Choroid plexus epithelial cell (primary cell): Measurements from ENCODE around the gene CDAN1.
"Not testable (repeated sequence)": the region's sequence is repeated elsewhere in the genome, so short reads cannot be mapped to it uniquely, and the experiment has no call there.

Experiments used
- DNase-seq: peaks from one replicate; pipeline ENCODE4 v3.0.0-alpha.2; 2010; ENCODE audit warnings: low read depth
- H3K4me3 ChIP-seq: 2 replicates; pipeline ENCODE4 v1.5.1; 2011; ENCODE audit warnings: low read depth, mild to moderate bottlenecking, control low read depth, low read length, moderate library complexity
- TF ChIP-seq, protein P1 (sequence below): conservative IDR thresholded peaks from 2 replicates; pipeline ENCODE4 v1.5.1; 2011; ENCODE audit warnings: low read depth, mild to moderate bottlenecking, control low read depth, inconsistent platforms, low read length, moderate library complexity

CDAN1 gene

DNA sequence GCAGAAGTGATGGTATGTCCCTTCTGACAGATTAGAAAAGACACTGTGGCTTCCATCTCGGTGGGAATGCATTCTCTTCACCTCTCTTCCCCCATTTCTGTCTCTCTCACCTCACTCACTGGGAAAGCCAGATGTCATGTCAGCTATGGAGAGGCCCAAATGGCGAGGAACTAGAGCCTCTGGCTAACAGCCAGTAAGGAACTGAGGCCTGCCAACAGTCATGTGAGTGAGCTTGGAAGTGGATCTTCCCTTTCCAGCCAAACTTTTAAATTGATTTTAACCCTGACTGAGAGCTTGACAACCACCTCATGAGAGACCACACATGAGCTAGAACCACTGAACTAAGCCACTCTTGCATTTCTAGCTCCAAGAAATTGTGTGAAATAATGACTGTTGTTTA, 35.2 kb upstream of the CDAN1 start:
- TF ChIP-seq, protein P1, sequence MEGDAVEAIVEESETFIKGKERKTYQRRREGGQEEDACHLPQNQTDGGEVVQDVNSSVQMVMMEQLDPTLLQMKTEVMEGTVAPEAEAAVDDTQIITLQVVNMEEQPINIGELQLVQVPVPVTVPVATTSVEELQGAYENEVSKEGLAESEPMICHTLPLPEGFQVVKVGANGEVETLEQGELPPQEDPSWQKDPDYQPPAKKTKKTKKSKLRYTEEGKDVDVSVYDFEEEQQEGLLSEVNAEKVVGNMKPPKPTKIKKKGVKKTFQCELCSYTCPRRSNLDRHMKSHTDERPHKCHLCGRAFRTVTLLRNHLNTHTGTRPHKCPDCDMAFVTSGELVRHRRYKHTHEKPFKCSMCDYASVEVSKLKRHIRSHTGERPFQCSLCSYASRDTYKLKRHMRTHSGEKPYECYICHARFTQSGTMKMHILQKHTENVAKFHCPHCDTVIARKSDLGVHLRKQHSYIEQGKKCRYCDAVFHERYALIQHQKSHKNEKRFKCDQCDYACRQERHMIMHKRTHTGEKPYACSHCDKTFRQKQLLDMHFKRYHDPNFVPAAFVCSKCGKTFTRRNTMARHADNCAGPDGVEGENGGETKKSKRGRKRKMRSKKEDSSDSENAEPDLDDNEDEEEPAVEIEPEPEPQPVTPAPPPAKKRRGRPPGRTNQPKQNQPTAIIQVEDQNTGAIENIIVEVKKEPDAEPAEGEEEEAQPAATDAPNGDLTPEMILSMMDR, result no peak
- no peak overlapping the region for H3K4me3 ChIP-seq
- no peak for DNase-seq

DNA sequence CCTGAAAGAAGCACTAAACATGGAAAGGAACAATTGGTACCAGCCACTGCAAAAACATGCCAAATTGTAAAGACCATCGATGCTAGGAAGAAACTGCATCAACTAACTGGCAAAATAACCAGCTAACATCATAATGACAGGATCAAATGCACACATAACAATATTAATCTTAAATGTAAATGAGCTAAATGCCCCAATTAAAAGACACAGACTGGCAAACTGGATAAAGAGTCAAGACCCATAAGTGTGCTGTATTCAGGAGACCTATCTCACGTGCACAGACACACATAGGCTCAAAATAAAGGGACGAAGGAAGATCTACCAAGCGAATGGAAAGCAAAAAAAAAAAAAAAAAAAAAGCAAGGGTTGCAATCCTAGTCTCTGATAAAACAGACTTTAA, 29.2 kb upstream of the CDAN1 start:
- not testable (repeated sequence) for DNase-seq

DNA sequence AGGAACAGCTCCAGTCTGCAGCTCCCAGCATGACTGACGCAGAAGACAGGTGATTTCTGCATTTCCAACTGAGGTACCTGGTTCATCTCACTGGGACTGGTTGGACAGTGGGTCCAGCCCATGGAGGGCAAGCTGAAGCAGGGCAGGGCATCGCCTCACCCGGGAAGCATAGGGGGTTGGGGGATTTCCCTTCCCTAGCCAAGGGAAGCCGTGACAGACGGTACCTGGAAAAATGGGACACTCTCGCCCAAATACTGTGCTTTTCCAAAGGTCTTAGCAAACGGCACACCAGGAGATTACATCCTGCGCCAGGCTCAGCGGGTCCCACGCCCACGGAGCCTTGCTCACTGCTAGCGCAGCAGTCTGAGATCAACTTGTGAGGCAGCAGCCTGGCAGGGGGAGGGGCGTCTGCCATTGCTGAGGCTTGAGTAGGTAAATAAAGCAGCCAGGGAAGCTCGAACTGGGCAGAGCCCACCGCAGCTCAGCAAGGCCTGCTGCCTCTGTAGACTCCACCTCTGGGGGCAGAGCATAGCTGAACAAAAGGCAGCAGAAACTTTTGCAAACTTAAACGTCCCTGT, 27.3 kb upstream of the CDAN1 start:
- H3K4me3 ChIP-seq, DNase-seq: not testable (repeated sequence)

More for the DNA sequence above, 29.2 kb upstream of the CDAN1 start:
- not testable (repeated sequence) for H3K4me3 ChIP-seq

DNA sequence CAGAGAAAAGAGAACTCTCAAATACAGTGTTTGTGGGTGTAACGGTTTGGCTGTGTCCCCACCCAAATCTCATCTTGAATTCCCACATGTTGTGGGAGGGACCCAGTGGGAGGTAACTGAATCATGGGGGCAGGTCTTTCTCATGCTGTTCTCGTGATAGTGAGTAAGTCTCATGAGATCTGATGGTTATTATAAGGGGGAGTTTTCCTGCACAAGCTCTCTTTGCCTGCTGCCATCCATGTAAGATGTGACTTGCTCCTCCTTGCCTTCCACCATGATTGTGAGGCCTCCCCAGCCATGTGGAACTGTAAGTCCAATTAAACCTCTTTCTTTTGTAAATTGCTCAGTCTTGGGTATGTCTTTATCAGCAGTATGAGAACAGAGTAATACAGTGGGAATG, 24.9 kb upstream of the CDAN1 start:
- H3K4me3 ChIP-seq, DNase-seq: not testable (repeated sequence)

DNA sequence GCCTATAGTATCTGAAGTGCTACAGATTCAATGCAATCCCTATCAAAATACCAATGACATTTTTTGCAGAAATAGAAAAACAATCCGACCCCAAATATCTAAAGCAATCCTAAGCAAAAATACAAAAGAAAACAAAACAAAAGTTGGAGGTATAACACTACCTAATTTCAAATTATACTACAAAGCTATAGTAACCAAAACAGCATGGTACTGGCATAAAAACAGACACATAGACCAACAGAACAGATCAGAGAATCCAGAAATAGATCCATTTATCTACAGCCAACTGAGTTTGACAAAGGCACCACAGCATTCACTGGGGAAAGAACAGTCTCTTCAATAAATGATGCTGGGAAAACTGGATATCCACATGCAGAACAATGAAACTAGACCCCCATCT, 23.8 kb upstream of the CDAN1 start:
- no peak for DNase-seq
- H3K4me3 ChIP-seq, result no peak overlapping the region
- TF ChIP-seq, protein P1, result no peak

DNA sequence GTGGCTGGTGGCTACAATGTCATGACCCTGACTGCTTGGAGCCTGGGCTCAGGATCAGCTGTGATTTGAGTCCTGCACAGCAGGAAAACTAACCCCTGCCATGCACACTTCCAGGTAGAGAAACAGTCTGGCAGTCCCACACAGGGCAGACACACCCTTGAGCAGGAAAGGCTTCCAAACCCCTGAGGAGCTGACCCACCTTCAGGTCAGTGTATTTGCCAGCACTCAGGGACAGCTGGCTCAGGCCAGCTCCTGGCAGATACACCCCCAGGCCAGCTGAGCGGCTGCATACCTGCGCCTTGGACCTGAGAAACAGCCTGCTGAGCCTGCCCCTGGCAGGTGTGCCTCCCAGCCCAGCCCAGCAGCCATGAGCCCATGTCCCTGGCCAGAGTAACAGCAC, 22.2 kb upstream of the CDAN1 start:
- DNase-seq, result no peak
- TF ChIP-seq, protein P1, result no peak
- H3K4me3 ChIP-seq, result no peak overlapping the region

DNA sequence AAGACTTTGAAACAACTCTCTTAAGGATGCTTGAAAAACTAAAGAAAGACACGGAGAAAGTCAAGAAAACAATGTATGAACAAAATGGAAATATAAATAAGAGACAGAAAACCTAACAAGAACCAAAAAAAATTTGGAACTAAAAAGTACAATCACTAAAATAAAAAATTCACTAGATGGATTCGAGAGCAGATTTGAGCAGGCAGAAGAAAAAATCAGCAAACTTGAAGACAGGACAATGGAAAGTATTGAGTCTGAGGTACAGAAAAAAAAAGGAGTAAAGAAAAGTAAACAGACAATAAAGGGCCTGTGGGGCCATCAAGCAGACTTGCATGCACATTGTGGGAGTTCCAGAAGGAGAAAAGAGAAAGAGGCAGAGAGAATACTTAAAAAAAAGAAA, 13.4 kb upstream of the CDAN1 start:
- DNase-seq, result no peak
- no peak overlapping the region for H3K4me3 ChIP-seq
- TF ChIP-seq, protein P1, result no peak

DNA sequence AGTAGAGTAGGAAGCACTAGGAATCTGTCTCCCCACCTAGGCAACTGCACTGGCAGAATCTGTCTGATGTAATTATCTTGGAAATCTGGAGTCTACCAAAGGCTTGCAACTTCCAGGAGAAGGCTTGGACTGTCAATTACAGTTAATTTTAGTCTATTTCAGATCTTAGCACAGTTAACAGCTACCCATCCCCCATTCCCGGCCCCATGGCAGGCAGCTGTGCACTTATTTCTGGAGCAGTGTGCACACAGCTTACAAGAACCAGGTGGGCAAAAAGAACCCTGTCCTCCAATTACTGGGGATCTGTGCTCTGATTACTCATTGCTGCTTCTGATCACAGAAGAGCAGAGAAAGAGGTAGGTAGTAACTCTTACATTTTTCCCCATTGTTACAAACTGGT, 12.3 kb upstream of the CDAN1 start:
- TF ChIP-seq, protein P1, result no peak
- H3K4me3 ChIP-seq, result no peak overlapping the region
- no peak for DNase-seq

DNA sequence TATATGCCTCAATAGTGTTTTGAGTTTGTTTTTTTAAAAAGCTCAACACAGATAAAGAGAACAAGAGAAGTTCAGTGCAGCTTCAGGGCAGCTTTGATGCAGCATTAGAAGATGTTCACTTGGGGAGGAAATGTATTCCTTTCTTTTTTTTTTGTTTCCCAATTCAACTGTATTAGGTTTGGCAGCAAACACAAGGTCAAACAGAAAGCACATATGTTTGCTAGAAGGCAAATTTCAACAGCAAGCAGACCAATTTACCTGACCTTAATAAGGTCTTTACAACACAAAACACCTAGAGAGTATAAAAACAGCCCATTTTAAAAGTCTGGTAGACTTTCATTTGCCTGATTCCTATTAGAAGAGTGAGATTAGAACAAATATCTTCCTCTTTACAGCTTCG, 7.3 kb upstream of the CDAN1 start:
- no peak overlapping the region for H3K4me3 ChIP-seq
- TF ChIP-seq, protein P1, result no peak
- DNase-seq, result no peak
